SK-N-SH treated with all-trans-retinoic acid at 6 μM for 48 hours (cell line): Measurements from ENCODE around the gene LCLAT1.

Experiments used
- ATAC-seq: fragments of 200-7000 bp; cut with Tn5 transposase; 3 replicates; pipeline ENCODE4 v1.9.1; 2020; ENCODE audit warnings: mild to moderate bottlenecking, moderate library complexity
- ARNTL ChIP-seq: fragments of 450-650 bp; formaldehyde crosslinking; IDR thresholded peaks from 2 replicates; pipeline ENCODE4 v1.5.0; 2020; ENCODE audit warnings: low read depth, mild to moderate bottlenecking, moderate library complexity, borderline replicate concordance
- BACH2 ChIP-seq: fragments of 250-450 bp; sonication (Bioruptor Pico); IDR thresholded peaks from 2 replicates; pipeline ENCODE4 v1.9.0; 2021; ENCODE audit warnings: mild to moderate bottlenecking, borderline replicate concordance
- ESRRG ChIP-seq: fragments of 250-450 bp; sonication (Bioruptor Pico); IDR thresholded peaks from 2 replicates; pipeline ENCODE4 v1.6.1; 2021; ENCODE audit warnings: mild to moderate bottlenecking
- GLIS3 ChIP-seq: fragments of 250-450 bp; sonication (Bioruptor Pico); IDR thresholded peaks from 2 replicates; pipeline ENCODE4 v1.5.0; 2020; ENCODE audit warnings: mild to moderate bottlenecking, moderate library complexity
- OSR1 ChIP-seq: fragments of 250-450 bp; sonication (Bioruptor Pico); IDR thresholded peaks from 2 replicates; pipeline ENCODE4 v1.8.0; 2022; ENCODE audit warnings: moderate library complexity, mild to moderate bottlenecking, inconsistent platforms
- PPARA ChIP-seq: fragments of 250-450 bp; sonication (Bioruptor Pico); IDR thresholded peaks from 2 replicates; pipeline ENCODE4 v1.5.0; 2020; ENCODE audit warnings: mild to moderate bottlenecking, borderline replicate concordance
- RARB ChIP-seq: fragments of 250-450 bp; sonication (Bioruptor Pico); IDR thresholded peaks from 2 replicates; pipeline ENCODE4 v1.8.0; 2021; ENCODE audit warnings: mild to moderate bottlenecking, moderate library complexity
- SNAI2 ChIP-seq: fragments of 250-450 bp; sonication (Bioruptor Pico); IDR thresholded peaks from 2 replicates; pipeline ENCODE4 v1.5.0; 2020; ENCODE audit warnings: mild to moderate bottlenecking, moderate library complexity
- TCF4 ChIP-seq: fragments of 250-450 bp; sonication (Bioruptor Pico); IDR thresholded peaks from 2 replicates; pipeline ENCODE4 v1.8.0; 2021; ENCODE audit warnings: mild to moderate bottlenecking, moderate library complexity, borderline replicate concordance
- TOX ChIP-seq: fragments of 250-450 bp; sonication (Bioruptor Pico); IDR thresholded peaks from 2 replicates; pipeline ENCODE4 v1.8.0; 2021; ENCODE audit warnings: mild to moderate bottlenecking, moderate library complexity, borderline replicate concordance
- ZC3H10 ChIP-seq: fragments of 250-450 bp; sonication (Bioruptor Pico); IDR thresholded peaks from 2 replicates; pipeline ENCODE4 v1.5.1; 2021; ENCODE audit warnings: mild to moderate bottlenecking, moderate library complexity
- ZFP3 ChIP-seq: fragments of 250-450 bp; sonication (Bioruptor Pico); IDR thresholded peaks from 2 replicates; pipeline ENCODE4 v1.5.0; 2020; ENCODE audit warnings: mild to moderate bottlenecking, moderate library complexity
- ZFP30 ChIP-seq: fragments of 450-650 bp; formaldehyde crosslinking; IDR thresholded peaks from 2 replicates; pipeline ENCODE4 v1.5.0; 2022; ENCODE audit warnings: mild to moderate bottlenecking, moderate library complexity
- ZNF565 ChIP-seq: fragments of 450-650 bp; formaldehyde crosslinking; conservative IDR thresholded peaks from 2 replicates; pipeline ENCODE4 v1.5.0; 2020; ENCODE audit warnings: low read depth, mild to moderate bottlenecking, moderate library complexity
- ZNF8 ChIP-seq: fragments of 450-650 bp; formaldehyde crosslinking; IDR thresholded peaks from 2 replicates; pipeline ENCODE4 v1.5.0; 2020; ENCODE audit warnings: mild to moderate bottlenecking, moderate library complexity
- TF ChIP-seq, protein P1 (sequence below): fragments of 250-450 bp; sonication (Bioruptor Pico); IDR thresholded peaks from 2 replicates; pipeline ENCODE4 v1.8.0; 2020; ENCODE audit warnings: mild to moderate bottlenecking, moderate library complexity, borderline replicate concordance
- TF ChIP-seq, protein P2 (sequence below): fragments of 250-450 bp; sonication (Bioruptor Pico); IDR thresholded peaks from 2 replicates; pipeline ENCODE4 v1.5.1; 2020; ENCODE audit warnings: low read depth, mild to moderate bottlenecking, moderate library complexity
- TF ChIP-seq, protein P3 (sequence below): fragments of 250-450 bp; sonication (Bioruptor Pico); IDR thresholded peaks from 2 replicates; pipeline ENCODE4 v1.5.0; 2020; ENCODE audit warnings: mild to moderate bottlenecking, moderate library complexity
- TF ChIP-seq, protein P4 (sequence below): fragments of 250-450 bp; sonication (Bioruptor Pico); IDR thresholded peaks from 2 replicates; pipeline ENCODE4 v1.5.1; 2021; ENCODE audit warnings: mild to moderate bottlenecking, moderate library complexity
- TF ChIP-seq, protein P5 (sequence below): fragments of 250-450 bp; sonication (Bioruptor Pico); IDR thresholded peaks from 2 replicates; pipeline ENCODE4 v1.8.0; 2021; ENCODE audit warnings: low read depth, mild to moderate bottlenecking, moderate library complexity, borderline replicate concordance

LCLAT1 gene

DNA sequence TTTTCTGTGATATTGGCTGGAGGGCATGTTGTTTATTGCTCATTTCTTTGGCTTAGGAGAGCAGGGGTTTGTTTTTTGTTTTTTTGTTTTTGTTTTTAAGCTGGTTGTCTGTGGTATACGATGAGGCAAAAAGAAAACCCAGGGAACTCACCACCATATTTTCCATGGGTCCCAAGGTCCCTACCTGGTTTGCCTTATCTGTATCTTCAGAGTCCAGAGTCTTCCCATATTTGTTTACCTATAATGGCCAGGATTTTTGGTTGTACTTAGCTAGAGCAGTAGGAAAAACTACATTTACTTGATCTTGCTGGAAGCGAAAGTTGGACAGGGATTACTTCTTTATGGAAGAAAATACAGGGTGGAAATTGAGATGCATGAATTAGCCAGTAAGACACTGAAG lies 9.5 kb downstream of the LCLAT1 start:
- no peak for ATAC-seq
- TF ChIP-seq PPARA (CRISPR knock-in tag): no peak
- no peak for TF ChIP-seq ESRRG (CRISPR knock-in tag)
- no peak for TF ChIP-seq OSR1
- TF ChIP-seq ZNF565 (CRISPR knock-in tag): no peak
- TF ChIP-seq SNAI2 (CRISPR knock-in tag): no peak
- TF ChIP-seq, protein P1, sequence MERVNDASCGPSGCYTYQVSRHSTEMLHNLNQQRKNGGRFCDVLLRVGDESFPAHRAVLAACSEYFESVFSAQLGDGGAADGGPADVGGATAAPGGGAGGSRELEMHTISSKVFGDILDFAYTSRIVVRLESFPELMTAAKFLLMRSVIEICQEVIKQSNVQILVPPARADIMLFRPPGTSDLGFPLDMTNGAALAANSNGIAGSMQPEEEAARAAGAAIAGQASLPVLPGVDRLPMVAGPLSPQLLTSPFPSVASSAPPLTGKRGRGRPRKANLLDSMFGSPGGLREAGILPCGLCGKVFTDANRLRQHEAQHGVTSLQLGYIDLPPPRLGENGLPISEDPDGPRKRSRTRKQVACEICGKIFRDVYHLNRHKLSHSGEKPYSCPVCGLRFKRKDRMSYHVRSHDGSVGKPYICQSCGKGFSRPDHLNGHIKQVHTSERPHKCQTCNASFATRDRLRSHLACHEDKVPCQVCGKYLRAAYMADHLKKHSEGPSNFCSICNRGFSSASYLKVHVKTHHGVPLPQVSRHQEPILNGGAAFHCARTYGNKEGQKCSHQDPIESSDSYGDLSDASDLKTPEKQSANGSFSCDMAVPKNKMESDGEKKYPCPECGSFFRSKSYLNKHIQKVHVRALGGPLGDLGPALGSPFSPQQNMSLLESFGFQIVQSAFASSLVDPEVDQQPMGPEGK (CRISPR knock-in tag): no peak
- TF ChIP-seq BACH2: no peak
- TF ChIP-seq, protein P2, sequence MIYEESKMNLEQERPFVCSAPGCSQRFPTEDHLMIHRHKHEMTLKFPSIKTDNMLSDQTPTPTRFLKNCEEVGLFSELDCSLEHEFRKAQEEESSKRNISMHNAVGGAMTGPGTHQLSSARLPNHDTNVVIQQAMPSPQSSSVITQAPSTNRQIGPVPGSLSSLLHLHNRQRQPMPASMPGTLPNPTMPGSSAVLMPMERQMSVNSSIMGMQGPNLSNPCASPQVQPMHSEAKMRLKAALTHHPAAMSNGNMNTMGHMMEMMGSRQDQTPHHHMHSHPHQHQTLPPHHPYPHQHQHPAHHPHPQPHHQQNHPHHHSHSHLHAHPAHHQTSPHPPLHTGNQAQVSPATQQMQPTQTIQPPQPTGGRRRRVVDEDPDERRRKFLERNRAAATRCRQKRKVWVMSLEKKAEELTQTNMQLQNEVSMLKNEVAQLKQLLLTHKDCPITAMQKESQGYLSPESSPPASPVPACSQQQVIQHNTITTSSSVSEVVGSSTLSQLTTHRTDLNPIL (CRISPR knock-in tag): no peak
- TF ChIP-seq ZFP3: no peak
- TF ChIP-seq GLIS3 (CRISPR knock-in tag): no peak
- TF ChIP-seq ZC3H10: no peak
- TF ChIP-seq, protein P3, sequence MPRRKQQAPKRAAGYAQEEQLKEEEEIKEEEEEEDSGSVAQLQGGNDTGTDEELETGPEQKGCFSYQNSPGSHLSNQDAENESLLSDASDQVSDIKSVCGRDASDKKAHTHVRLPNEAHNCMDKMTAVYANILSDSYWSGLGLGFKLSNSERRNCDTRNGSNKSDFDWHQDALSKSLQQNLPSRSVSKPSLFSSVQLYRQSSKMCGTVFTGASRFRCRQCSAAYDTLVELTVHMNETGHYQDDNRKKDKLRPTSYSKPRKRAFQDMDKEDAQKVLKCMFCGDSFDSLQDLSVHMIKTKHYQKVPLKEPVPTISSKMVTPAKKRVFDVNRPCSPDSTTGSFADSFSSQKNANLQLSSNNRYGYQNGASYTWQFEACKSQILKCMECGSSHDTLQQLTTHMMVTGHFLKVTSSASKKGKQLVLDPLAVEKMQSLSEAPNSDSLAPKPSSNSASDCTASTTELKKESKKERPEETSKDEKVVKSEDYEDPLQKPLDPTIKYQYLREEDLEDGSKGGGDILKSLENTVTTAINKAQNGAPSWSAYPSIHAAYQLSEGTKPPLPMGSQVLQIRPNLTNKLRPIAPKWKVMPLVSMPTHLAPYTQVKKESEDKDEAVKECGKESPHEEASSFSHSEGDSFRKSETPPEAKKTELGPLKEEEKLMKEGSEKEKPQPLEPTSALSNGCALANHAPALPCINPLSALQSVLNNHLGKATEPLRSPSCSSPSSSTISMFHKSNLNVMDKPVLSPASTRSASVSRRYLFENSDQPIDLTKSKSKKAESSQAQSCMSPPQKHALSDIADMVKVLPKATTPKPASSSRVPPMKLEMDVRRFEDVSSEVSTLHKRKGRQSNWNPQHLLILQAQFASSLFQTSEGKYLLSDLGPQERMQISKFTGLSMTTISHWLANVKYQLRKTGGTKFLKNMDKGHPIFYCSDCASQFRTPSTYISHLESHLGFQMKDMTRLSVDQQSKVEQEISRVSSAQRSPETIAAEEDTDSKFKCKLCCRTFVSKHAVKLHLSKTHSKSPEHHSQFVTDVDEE: no peak
- TF ChIP-seq, protein P4, sequence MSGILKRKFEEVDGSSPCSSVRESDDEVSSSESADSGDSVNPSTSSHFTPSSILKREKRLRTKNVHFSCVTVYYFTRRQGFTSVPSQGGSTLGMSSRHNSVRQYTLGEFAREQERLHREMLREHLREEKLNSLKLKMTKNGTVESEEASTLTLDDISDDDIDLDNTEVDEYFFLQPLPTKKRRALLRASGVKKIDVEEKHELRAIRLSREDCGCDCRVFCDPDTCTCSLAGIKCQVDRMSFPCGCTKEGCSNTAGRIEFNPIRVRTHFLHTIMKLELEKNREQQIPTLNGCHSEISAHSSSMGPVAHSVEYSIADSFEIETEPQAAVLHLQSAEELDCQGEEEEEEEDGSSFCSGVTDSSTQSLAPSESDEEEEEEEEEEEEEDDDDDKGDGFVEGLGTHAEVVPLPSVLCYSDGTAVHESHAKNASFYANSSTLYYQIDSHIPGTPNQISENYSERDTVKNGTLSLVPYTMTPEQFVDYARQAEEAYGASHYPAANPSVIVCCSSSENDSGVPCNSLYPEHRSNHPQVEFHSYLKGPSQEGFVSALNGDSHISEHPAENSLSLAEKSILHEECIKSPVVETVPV (CRISPR knock-in tag): no peak
- TF ChIP-seq TOX (CRISPR knock-in tag): no peak
- no peak for TF ChIP-seq RARB (CRISPR knock-in tag)
- no peak for TF ChIP-seq ZFP30
- no peak for TF ChIP-seq ZNF8 (CRISPR knock-in tag)
- no peak for TF ChIP-seq TCF4 (CRISPR knock-in tag)

DNA sequence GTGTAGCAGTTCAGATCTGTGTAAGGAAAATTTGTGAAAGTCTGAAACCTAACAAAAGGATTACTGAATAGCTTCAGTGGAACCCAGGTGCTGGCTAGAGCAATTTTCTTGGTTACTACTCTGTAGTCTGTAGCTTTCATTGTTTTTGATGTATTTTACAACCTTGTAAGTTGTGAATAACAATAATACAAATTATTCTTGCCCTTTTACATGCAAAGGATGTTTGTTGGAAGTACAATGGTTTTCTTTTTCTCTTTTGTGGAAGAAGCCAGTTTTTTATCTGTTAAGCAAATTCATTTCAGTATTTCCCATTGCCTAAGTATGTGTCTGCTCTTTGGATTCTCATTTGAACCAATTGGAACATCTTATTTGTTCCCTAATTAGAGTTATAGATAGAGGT lies 10.2 kb downstream of the LCLAT1 start:
- TF ChIP-seq PPARA (CRISPR knock-in tag): no peak
- no peak for ATAC-seq

DNA sequence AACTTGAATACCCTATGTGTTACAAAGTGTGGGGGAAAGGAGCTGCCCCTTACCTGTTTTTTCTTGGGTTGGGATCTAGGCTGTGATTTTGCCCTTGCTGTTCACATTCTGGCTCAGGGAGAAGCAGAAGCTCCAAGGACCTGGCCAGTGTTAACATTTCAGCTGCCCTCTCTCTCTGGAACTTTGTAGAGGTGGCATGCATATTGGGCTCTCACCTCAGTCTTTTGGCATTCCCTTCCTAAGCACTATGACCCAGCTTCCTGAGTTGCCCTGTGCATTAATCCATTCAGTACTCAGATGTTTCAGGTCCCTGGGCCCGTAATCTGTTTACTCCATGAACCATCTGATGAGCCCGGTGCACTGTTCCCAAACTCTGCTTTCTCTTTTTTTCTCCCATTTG lies 12.1 kb downstream of the LCLAT1 start:
- ATAC-seq: no peak
- TF ChIP-seq, protein P3: no peak
- TF ChIP-seq, protein P4 (CRISPR knock-in tag): no peak
- no peak for TF ChIP-seq ZC3H10
- no peak for TF ChIP-seq ZNF8 (CRISPR knock-in tag)
- TF ChIP-seq, protein P5, sequence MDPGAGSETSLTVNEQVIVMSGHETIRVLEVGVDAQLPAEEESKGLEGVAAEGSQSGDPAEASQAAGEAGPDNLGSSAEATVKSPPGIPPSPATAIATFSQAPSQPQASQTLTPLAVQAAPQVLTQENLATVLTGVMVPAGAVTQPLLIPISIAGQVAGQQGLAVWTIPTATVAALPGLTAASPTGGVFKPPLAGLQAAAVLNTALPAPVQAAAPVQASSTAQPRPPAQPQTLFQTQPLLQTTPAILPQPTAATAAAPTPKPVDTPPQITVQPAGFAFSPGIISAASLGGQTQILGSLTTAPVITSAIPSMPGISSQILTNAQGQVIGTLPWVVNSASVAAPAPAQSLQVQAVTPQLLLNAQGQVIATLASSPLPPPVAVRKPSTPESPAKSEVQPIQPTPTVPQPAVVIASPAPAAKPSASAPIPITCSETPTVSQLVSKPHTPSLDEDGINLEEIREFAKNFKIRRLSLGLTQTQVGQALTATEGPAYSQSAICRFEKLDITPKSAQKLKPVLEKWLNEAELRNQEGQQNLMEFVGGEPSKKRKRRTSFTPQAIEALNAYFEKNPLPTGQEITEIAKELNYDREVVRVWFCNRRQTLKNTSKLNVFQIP: no peak
- TF ChIP-seq ARNTL (CRISPR knock-in tag): no peak
- TF ChIP-seq GLIS3 (CRISPR knock-in tag): no peak
- no peak for TF ChIP-seq PPARA (CRISPR knock-in tag)
- TF ChIP-seq TCF4 (CRISPR knock-in tag): no peak
- no peak for TF ChIP-seq OSR1
